GM12872 (cell line): ENCODE data around the gene GPR156.

ENCODE experiments used
- CTCF ChIP-seq: IDR thresholded peaks from 3 replicates; pipeline ENCODE4 v1.5.1; 2011; ENCODE audit warnings: low read depth, mild to moderate bottlenecking, low read length, moderate library complexity; ENCODE audit not compliant: insufficient read depth

The GPR156 gene

GRCh38 chr3:120137548-120137947 is 147.5 kb downstream of the GPR156 start:
- TF ChIP-seq CTCF = no peak

GRCh38 chr3:120130656-120131055 is 154.4 kb downstream of the GPR156 start:
- TF ChIP-seq CTCF = no peak

- TF ChIP-seq CTCF = no peak
Measured at GRCh38 chr3:120129718-120130513, 155.1 kb downstream of the GPR156 start.

GRCh38 chr3:120129051-120129450 is 156.0 kb downstream of the GPR156 start:
- TF ChIP-seq CTCF = no peak

- no peak for TF ChIP-seq CTCF
Measured at GRCh38 chr3:120125992-120126391, 159.0 kb downstream of the GPR156 start.

- TF ChIP-seq CTCF = no peak
Measured at GRCh38 chr3:120119846-120120510, 165.0 kb downstream of the GPR156 start.
